WTC11 (cell line): Measurements from ENCODE around the gene FOXJ3. TPM values are rescaled to one million over a fixed set of nuclear protein-coding genes. Genes with fewer than 3 reads are reported as not detected.

Experiments
- ATAC-seq: fragments of 200-7000 bp; cut with Tn5 transposase; 2 replicates; pipeline ENCODE4 v1.10.0; 2021; ENCODE audit warnings: mild to moderate bottlenecking, moderate library complexity
- CTCF ChIA-PET: fragments of 300-600 bp; sonication (Branson Sonifier 250); formaldehyde crosslinking; loops from one replicate; lab custom pipeline; 2021; ENCODE audit warnings: antibody characterized with exemption; lab: Charles Lee
- POLR2A ChIA-PET: fragments of 350-600 bp; sonication (Branson Sonifier 250); formaldehyde crosslinking; loops from one replicate; lab custom pipeline; 2021; ENCODE audit warnings: antibody characterized with exemption; lab: Charles Lee
- DNase-seq: peaks from one replicate; pipeline ENCODE4 v3.0.0; 2021; ENCODE audit warnings: low spot score
- H3K27ac Mint-ChIP-seq: 2 replicates; pipeline ENCODE4 v1.8.0; 2021; ENCODE audit warnings: mixed read lengths
- H3K27me3 Mint-ChIP-seq: 2 replicates; pipeline ENCODE4 v1.8.0; 2021; ENCODE audit warnings: low read depth, mild to moderate bottlenecking, moderate library complexity, mixed read lengths
- H3K36me3 Mint-ChIP-seq: 2 replicates; pipeline ENCODE4 v1.8.0; 2021; ENCODE audit warnings: mixed read lengths
- H3K4me1 Mint-ChIP-seq: 2 replicates; pipeline ENCODE4 v1.8.0; 2022; ENCODE audit warnings: mixed read lengths
- H3K4me3 Mint-ChIP-seq: 2 replicates; pipeline ENCODE4 v1.8.0; 2021; ENCODE audit warnings: mild to moderate bottlenecking, moderate library complexity, mixed read lengths
- H3K9me3 Mint-ChIP-seq: 2 replicates; pipeline ENCODE4 v1.8.0; 2021; ENCODE audit warnings: mixed read lengths
- CREM ChIP-seq: sonication (generic); formaldehyde crosslinking; IDR thresholded peaks from 2 replicates; pipeline ENCODE4 v1.8.1; 2022; ENCODE audit warnings: mild to moderate bottlenecking, missing genetic modification reagents, moderate library complexity
- ESRRA ChIP-seq: sonication (generic); formaldehyde crosslinking; IDR thresholded peaks from 2 replicates; pipeline ENCODE4 v1.8.1; 2022; ENCODE audit warnings: mild to moderate bottlenecking, missing genetic modification reagents, borderline replicate concordance
- GRHL2 ChIP-seq: fragments of 250-450 bp; sonication (Bioruptor Pico); IDR thresholded peaks from 2 replicates; pipeline ENCODE4 v1.8.0; 2022; ENCODE audit warnings: mild to moderate bottlenecking, moderate library complexity; ENCODE audit not compliant: insufficient replicate concordance, severe bottlenecking
- JUN ChIP-seq: sonication (generic); formaldehyde crosslinking; IDR thresholded peaks from 2 replicates; pipeline ENCODE4 v1.8.0; 2023; ENCODE audit warnings: mild to moderate bottlenecking, missing genetic modification reagents
- KAT7 ChIP-seq: sonication (generic); formaldehyde crosslinking; IDR thresholded peaks from 2 replicates; pipeline ENCODE4 v1.8.1; 2023; ENCODE audit warnings: missing genetic modification reagents, mild to moderate bottlenecking, borderline replicate concordance
- MYBL2 ChIP-seq: sonication (generic); formaldehyde crosslinking; IDR thresholded peaks from 2 replicates; pipeline ENCODE4 v1.8.1; 2023; ENCODE audit warnings: mild to moderate bottlenecking, moderate library complexity, missing genetic modification reagents
- NFYB ChIP-seq: sonication (generic); formaldehyde crosslinking; conservative IDR thresholded peaks from 2 replicates; pipeline ENCODE4 v1.8.0; 2022; ENCODE audit warnings: low read depth, missing genetic modification reagents
- SOX15 ChIP-seq: fragments of 250-450 bp; sonication (Bioruptor Pico); IDR thresholded peaks from 2 replicates; pipeline ENCODE4 v1.9.0; 2021; ENCODE audit warnings: mild to moderate bottlenecking
- SP1 ChIP-seq: sonication (generic); formaldehyde crosslinking; conservative IDR thresholded peaks from 2 replicates; pipeline ENCODE4 v1.8.1; 2022; ENCODE audit warnings: missing genetic modification reagents
- TEAD4 ChIP-seq: sonication (generic); formaldehyde crosslinking; IDR thresholded peaks from 2 replicates; pipeline ENCODE4 v1.8.0; 2022; ENCODE audit warnings: mild to moderate bottlenecking, missing genetic modification reagents
- TP53 ChIP-seq: sonication (generic); formaldehyde crosslinking; IDR thresholded peaks from 2 replicates; pipeline ENCODE4 v1.8.1; 2023; ENCODE audit warnings: mild to moderate bottlenecking, missing genetic modification reagents
- ZNF138 ChIP-seq: sonication (generic); formaldehyde crosslinking; conservative IDR thresholded peaks from 2 replicates; pipeline ENCODE4 v1.8.1; 2022; ENCODE audit warnings: mild to moderate bottlenecking, moderate library complexity, missing genetic modification reagents
- total RNA-seq: library from RNA; stranded (reverse); gene quantifications from 3 replicates; pipeline ENCODE4 v1.2.3, GENCODE V29; 2021
- TF ChIP-seq, protein P1 (sequence below): sonication (generic); formaldehyde crosslinking; IDR thresholded peaks from 2 replicates; pipeline ENCODE4 v1.8.0; 2022; ENCODE audit warnings: missing genetic modification reagents
- TF ChIP-seq, protein P2 (sequence below): sonication (generic); formaldehyde crosslinking; IDR thresholded peaks from 2 replicates; pipeline ENCODE4 v1.8.1; 2023; ENCODE audit warnings: mild to moderate bottlenecking, missing genetic modification reagents
- TF ChIP-seq, protein P3 (sequence below): sonication (generic); formaldehyde crosslinking; IDR thresholded peaks from 2 replicates; pipeline ENCODE4 v1.8.1; 2023; ENCODE audit warnings: mild to moderate bottlenecking, missing genetic modification reagents, moderate library complexity
- TF ChIP-seq, protein P4 (sequence below): sonication (generic); formaldehyde crosslinking; IDR thresholded peaks from 2 replicates; pipeline ENCODE4 v1.8.1; 2022; ENCODE audit warnings: mild to moderate bottlenecking, moderate library complexity, missing genetic modification reagents
- TF ChIP-seq, protein P5 (sequence below): sonication (generic); formaldehyde crosslinking; conservative IDR thresholded peaks from 2 replicates; pipeline ENCODE4 v1.8.1; 2023; ENCODE audit warnings: mild to moderate bottlenecking, low read depth, missing genetic modification reagents, moderate library complexity
- TF ChIP-seq, protein P6 (sequence below): fragments of 250-450 bp; sonication (Bioruptor Pico); IDR thresholded peaks from 2 replicates; pipeline ENCODE4 v1.9.0; 2021; ENCODE audit warnings: mild to moderate bottlenecking, borderline replicate concordance

The FOXJ3 gene
- total RNA-seq, 1 experiment from 2014 or later: 43.3 TPM

DNA sequence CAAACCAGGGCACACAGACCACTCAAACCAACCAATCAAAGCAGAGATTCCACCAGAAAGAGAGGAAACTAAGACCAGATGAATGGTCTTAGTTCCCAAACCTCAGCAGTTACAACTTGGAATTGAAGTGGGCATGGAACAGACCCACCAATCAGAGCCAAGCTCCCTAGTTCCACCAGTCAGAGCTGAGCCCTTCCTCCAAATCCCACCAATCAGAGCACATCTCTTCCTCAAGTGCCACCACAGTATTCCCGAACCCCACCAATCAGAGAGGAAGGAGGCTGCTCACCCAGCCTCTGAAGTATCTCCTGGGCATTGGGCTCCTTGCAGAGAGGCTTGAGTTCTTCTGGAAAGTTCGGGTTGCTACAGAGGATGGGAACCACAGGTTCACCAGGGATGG is 171.9 kb downstream of the FOXJ3 start (continued):
- TF ChIP-seq, protein P1, sequence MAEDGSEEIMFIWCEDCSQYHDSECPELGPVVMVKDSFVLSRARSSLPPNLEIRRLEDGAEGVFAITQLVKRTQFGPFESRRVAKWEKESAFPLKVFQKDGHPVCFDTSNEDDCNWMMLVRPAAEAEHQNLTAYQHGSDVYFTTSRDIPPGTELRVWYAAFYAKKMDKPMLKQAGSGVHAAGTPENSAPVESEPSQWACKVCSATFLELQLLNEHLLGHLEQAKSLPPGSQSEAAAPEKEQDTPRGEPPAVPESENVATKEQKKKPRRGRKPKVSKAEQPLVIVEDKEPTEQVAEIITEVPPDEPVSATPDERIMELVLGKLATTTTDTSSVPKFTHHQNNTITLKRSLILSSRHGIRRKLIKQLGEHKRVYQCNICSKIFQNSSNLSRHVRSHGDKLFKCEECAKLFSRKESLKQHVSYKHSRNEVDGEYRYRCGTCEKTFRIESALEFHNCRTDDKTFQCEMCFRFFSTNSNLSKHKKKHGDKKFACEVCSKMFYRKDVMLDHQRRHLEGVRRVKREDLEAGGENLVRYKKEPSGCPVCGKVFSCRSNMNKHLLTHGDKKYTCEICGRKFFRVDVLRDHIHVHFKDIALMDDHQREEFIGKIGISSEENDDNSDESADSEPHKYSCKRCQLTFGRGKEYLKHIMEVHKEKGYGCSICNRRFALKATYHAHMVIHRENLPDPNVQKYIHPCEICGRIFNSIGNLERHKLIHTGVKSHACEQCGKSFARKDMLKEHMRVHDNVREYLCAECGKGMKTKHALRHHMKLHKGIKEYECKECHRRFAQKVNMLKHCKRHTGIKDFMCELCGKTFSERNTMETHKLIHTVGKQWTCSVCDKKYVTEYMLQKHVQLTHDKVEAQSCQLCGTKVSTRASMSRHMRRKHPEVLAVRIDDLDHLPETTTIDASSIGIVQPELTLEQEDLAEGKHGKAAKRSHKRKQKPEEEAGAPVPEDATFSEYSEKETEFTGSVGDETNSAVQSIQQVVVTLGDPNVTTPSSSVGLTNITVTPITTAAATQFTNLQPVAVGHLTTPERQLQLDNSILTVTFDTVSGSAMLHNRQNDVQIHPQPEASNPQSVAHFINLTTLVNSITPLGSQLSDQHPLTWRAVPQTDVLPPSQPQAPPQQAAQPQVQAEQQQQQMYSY (CRISPR knock-in tag): no peak
- TF ChIP-seq NFYB (CRISPR knock-in tag) (no peak), ZNF138 (CRISPR knock-in tag) (no peak), TP53 (CRISPR knock-in tag) (no peak), CREM (CRISPR knock-in tag) (no peak), SOX15 (CRISPR knock-in tag) (no peak), GRHL2 (CRISPR knock-in tag) (no peak)
- TF ChIP-seq, protein P2, sequence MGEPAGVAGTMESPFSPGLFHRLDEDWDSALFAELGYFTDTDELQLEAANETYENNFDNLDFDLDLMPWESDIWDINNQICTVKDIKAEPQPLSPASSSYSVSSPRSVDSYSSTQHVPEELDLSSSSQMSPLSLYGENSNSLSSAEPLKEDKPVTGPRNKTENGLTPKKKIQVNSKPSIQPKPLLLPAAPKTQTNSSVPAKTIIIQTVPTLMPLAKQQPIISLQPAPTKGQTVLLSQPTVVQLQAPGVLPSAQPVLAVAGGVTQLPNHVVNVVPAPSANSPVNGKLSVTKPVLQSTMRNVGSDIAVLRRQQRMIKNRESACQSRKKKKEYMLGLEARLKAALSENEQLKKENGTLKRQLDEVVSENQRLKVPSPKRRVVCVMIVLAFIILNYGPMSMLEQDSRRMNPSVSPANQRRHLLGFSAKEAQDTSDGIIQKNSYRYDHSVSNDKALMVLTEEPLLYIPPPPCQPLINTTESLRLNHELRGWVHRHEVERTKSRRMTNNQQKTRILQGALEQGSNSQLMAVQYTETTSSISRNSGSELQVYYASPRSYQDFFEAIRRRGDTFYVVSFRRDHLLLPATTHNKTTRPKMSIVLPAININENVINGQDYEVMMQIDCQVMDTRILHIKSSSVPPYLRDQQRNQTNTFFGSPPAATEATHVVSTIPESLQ (CRISPR knock-in tag): no peak
- TF ChIP-seq, all 79 proteins: peak for 0

DNA sequence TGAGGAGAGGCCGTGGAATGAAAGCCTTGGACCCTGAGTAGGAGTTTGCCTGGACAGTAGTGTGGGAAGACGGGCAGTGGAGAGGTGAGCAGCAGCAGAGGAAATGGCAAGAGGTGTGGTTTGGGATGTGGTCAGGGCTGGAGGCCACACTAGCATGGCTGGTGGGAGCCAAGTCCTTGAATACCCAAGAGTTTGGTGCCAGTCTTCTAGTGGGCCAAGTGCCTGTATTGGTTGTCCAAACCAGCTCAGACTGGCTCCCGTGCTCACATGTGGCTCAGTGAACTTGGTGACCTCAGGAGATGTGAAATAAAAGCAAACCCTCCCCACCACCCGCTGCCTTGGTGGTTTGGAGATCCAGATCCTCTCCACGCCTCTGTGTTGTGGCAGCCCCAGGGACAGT is 172.9 kb downstream of the FOXJ3 start:
- Mint-ChIP-seq H3K9me3 (peaks cover 13% of the 10 kb centered on the region), H3K27me3 (no peaks in the 10 kb centered on the region; the same call in 1 of the 2 replicates), H3K4me3 (no peak overlapping the region), H3K27ac (no peak overlapping the region), H3K4me1 (peaks cover 6% of the 10 kb centered on the region), H3K36me3 (no peaks in the 10 kb centered on the region)
- ATAC-seq: no peak
- ChIA-PET POLR2A (no interaction called here), CTCF (interaction anchor here (5.2 kb wide), 1 partner anchor 11 kb away, joined by 38 read pairs; no protein-coding TSS in a partner anchor)
- no peak for DNase-seq
- TF ChIP-seq MYBL2 (CRISPR knock-in tag): no peak
- no peak for TF ChIP-seq TEAD4 (CRISPR knock-in tag)
- no peak for TF ChIP-seq KAT7 (CRISPR knock-in tag)
- TF ChIP-seq, protein P3, sequence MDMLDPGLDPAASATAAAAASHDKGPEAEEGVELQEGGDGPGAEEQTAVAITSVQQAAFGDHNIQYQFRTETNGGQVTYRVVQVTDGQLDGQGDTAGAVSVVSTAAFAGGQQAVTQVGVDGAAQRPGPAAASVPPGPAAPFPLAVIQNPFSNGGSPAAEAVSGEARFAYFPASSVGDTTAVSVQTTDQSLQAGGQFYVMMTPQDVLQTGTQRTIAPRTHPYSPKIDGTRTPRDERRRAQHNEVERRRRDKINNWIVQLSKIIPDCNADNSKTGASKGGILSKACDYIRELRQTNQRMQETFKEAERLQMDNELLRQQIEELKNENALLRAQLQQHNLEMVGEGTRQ: no peak
- TF ChIP-seq, protein P4, sequence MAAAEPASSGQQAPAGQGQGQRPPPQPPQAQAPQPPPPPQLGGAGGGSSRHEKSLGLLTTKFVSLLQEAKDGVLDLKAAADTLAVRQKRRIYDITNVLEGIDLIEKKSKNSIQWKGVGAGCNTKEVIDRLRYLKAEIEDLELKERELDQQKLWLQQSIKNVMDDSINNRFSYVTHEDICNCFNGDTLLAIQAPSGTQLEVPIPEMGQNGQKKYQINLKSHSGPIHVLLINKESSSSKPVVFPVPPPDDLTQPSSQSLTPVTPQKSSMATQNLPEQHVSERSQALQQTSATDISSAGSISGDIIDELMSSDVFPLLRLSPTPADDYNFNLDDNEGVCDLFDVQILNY (CRISPR knock-in tag): no peak
- TF ChIP-seq, all 79 proteins: peak for 0

DNA sequence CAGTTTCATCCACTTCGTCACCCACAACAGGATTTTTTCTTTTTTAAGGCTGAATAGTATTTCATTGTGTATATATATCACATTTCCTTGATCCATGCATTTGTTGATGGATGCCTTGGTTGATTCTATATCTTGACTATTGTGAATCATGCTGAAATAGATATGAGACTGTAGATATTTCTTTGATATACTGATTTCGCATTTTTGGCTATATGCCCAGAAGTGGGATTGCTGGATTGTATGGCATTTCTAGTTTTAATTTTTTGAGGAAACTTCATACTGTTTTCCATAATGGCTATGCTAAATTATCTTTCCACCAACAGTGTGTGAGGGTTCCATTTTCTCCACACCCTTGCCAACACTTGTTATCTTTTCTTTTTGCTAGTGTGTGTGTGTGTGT is 176.8 kb downstream of the FOXJ3 start:
- no peak overlapping the region for H3K27ac Mint-ChIP-seq
- H3K27me3 Mint-ChIP-seq: no peaks in the 10 kb centered on the region; the same call in 1 of the 2 replicates
- DNase-seq (no peak), ATAC-seq (no peak)
- ChIA-PET CTCF (interaction anchor here (0.5 to 1.7 kb wide), 8 partner anchors 10 to 453 kb away, joined by 3 to 22 read pairs (median 3); no protein-coding TSS in a partner anchor), POLR2A (no interaction called here)
- H3K36me3 Mint-ChIP-seq: no peaks in the 10 kb centered on the region
- H3K9me3 Mint-ChIP-seq: peaks cover 4% of the 10 kb centered on the region
- no peak overlapping the region for H3K4me3 Mint-ChIP-seq
- no peaks in the 10 kb centered on the region for H3K4me1 Mint-ChIP-seq
- TF ChIP-seq JUN (CRISPR knock-in tag) (no peak), ESRRA (CRISPR knock-in tag) (no peak), SP1 (no peak)
- TF ChIP-seq, protein P5, sequence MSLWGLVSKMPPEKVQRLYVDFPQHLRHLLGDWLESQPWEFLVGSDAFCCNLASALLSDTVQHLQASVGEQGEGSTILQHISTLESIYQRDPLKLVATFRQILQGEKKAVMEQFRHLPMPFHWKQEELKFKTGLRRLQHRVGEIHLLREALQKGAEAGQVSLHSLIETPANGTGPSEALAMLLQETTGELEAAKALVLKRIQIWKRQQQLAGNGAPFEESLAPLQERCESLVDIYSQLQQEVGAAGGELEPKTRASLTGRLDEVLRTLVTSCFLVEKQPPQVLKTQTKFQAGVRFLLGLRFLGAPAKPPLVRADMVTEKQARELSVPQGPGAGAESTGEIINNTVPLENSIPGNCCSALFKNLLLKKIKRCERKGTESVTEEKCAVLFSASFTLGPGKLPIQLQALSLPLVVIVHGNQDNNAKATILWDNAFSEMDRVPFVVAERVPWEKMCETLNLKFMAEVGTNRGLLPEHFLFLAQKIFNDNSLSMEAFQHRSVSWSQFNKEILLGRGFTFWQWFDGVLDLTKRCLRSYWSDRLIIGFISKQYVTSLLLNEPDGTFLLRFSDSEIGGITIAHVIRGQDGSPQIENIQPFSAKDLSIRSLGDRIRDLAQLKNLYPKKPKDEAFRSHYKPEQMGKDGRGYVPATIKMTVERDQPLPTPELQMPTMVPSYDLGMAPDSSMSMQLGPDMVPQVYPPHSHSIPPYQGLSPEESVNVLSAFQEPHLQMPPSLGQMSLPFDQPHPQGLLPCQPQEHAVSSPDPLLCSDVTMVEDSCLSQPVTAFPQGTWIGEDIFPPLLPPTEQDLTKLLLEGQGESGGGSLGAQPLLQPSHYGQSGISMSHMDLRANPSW (CRISPR knock-in tag): no peak
- TF ChIP-seq, protein P3: no peak
- TF ChIP-seq, protein P6, sequence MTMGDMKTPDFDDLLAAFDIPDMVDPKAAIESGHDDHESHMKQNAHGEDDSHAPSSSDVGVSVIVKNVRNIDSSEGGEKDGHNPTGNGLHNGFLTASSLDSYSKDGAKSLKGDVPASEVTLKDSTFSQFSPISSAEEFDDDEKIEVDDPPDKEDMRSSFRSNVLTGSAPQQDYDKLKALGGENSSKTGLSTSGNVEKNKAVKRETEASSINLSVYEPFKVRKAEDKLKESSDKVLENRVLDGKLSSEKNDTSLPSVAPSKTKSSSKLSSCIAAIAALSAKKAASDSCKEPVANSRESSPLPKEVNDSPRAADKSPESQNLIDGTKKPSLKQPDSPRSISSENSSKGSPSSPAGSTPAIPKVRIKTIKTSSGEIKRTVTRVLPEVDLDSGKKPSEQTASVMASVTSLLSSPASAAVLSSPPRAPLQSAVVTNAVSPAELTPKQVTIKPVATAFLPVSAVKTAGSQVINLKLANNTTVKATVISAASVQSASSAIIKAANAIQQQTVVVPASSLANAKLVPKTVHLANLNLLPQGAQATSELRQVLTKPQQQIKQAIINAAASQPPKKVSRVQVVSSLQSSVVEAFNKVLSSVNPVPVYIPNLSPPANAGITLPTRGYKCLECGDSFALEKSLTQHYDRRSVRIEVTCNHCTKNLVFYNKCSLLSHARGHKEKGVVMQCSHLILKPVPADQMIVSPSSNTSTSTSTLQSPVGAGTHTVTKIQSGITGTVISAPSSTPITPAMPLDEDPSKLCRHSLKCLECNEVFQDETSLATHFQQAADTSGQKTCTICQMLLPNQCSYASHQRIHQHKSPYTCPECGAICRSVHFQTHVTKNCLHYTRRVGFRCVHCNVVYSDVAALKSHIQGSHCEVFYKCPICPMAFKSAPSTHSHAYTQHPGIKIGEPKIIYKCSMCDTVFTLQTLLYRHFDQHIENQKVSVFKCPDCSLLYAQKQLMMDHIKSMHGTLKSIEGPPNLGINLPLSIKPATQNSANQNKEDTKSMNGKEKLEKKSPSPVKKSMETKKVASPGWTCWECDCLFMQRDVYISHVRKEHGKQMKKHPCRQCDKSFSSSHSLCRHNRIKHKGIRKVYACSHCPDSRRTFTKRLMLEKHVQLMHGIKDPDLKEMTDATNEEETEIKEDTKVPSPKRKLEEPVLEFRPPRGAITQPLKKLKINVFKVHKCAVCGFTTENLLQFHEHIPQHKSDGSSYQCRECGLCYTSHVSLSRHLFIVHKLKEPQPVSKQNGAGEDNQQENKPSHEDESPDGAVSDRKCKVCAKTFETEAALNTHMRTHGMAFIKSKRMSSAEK (CRISPR knock-in tag): no peak
